ENCODE data around the gene ADAT3.

Gene ADAT3

GRCh38 chr19:1943661-1944087 lies 38.5 kb downstream of the ADAT3 start:
- DNase-seq = no peak

GRCh38 chr19:1944088-1944915 lies 39.1 kb downstream of the ADAT3 start:
- peak; percentile 73 for DNase-seq

GRCh38 chr19:1944916-1945561 lies 39.8 kb downstream of the ADAT3 start:
- DNase-seq = no peak

DNA sequence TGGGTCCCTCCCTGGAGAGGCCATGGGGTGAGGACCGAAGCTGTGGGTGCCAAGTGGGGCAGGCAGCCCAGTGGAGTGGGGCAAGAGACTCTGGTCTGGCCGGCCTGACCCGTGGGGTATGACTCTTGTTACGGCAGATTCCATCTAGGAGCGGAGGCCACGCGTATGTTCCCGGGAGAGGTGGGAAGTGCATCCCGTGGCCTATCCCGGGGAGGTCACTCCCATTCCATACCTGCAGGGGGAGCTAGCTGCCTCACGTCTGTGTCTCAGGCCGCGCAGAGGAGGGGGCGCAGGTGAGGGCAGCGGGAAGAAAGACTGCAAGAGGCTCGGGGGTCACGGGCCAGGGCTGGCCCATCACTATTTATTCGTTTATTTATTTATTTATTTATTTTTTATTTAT lies 40.7 kb downstream of the ADAT3 start:
- DNase-seq = no peak

GRCh38 chr19:1947651-1948209 lies 42.5 kb downstream of the ADAT3 start:
- no peak for DNase-seq

GRCh38 chr19:1949304-1950101 lies 44.3 kb downstream of the ADAT3 start:
- no peak for DNase-seq

DNA sequence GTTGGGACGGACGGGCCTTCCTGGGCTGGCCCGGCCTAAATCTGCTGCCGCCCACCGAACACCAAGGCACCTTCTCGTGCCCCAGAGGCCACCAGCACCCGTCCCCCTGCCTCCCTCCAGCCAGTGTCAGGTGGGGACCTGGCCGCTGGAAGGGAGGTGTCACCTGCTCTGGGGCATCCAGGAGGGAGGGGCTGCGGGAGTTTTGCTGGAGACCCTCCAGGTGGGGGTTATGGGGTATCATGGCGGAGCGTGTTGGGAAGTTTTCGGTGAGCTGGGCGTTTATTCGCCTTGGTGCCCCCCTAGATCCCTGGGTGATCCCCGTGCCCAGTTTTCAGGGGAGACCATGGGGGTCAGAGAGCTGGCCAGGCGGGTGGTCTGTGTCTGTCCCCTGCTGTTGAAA lies 45.4 kb downstream of the ADAT3 start:
- DNase-seq = no peak

GRCh38 chr19:1952635-1953034 lies 47.4 kb downstream of the ADAT3 start:
- no peak for DNase-seq

DNA sequence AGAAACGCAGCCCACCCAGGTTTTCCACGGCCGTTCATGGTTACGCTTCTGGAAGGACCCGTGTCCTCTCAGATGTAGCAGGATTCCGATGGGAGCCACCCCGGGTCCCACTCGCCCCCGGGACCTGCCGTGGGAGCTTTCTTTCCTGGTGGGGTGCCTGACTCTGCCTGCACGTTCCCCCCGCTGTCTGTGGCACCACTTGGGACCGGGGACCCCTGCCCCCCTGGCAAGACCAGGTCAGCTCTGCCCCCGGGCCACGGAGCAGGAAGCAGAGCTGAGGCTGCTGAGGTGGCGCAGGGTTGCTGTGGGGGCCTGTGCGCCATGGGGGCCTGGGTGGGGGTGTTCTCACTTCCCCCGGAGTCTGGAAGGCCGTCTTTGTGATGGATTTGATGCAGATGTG lies 47.8 kb downstream of the ADAT3 start:
- no peak for DNase-seq

GRCh38 chr19:1953441-1954094 lies 48.4 kb downstream of the ADAT3 start:
- no peak for DNase-seq

- no peak for DNase-seq
Measured at GRCh38 chr19:1954532-1954933, 49.3 kb downstream of the ADAT3 start.

DNA sequence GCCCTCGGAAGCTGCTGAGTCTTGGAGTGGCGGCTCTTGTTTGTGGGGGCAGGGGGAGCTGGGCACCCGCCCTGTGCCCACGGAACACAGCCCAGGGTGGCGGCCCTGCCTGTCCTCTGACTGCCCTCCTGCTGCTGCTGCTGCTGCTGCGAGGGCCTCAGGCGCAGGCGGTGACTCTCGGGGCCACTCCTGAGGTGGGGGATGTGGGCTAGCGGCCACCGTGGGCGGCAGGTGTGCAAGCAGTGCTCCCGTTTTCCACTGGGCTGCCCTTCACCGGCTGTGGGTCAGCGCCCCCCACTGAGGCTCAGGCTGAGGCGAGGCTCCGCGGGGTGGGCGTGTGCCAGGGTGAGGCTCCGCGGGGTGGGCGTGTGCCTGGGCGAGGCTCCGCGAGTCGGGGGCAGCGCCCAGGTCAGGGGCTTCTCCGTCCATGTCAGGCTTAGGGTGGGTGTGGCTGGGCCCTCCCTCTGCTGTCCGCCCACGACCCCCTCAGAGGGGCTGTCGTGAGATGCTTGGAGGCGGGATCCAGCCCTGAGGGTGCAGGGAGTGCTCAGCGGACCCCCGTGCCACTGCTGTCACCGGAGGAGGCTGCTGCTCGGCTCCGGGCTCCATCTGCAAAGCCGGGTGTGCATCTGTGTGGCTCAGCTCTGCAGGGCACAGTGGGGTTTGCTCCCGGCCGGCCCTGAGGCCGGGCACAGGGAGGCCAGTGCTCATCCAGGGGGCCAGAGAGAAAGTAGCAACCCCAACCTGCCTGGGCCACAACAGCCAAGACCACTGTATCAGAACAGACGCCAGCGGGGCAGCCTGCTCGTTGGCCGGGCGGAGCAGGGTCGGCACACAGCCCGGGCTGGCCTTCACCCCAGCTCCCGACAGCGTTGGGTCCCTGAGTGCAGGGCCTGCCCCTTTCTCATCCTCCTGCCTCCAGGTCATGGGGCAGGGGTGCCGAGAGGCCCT lies 50.2 kb downstream of the ADAT3 start:
- no peak for DNase-seq

DNA sequence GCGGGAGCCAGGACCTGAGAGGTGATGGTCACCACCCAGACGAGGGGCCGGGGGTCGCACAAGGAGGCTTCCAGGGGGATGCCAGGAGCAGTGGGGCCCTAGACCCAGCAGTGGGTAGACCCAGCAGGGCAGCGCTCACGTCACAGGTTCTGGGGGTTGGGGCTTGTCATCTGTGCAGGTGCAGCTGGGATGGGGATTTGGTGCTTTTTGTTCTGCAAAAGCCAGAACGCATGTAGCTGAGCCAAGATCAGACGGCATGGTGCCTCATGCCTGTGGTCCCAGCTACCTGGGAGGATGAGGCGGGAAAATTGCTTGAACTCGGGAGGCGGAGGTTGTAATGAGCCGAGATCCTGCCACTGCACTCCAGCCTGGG lies 50.9 kb downstream of the ADAT3 start:
- no peak for DNase-seq

DNA sequence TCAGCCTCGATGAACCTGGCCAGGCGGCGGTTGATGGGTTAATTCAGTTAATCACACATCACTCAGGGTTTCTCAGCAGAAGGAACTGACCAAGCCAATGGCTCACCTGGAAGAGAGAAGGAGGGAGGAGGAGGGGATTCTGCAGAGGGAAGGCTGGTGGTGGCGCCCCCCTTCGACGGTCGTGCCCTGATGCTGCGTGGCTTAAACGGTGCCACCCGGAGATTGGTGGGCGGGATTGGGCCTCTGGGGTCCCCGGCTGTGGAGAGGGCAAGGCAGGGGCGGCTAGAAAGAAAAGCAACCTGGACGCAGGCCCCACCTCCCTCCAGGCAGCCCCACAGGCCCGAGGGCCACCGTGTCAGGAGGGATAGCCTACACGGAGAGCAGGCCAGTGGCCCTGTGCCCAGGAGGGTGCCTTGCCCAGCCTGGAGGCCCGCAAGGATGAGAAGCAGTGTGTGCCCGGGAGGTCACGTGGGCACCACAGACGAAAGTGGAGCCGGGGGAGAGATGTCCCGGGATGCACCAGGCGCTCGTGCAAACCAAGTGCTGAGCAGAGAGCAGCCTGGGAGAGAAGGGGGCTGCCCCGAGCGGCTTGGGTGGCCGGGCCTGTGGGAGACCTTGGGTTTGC lies 51.8 kb downstream of the ADAT3 start:
- DNase-seq = no peak

- no peak for DNase-seq
Measured at GRCh38 chr19:1957562-1958248, 52.5 kb downstream of the ADAT3 start.

DNA sequence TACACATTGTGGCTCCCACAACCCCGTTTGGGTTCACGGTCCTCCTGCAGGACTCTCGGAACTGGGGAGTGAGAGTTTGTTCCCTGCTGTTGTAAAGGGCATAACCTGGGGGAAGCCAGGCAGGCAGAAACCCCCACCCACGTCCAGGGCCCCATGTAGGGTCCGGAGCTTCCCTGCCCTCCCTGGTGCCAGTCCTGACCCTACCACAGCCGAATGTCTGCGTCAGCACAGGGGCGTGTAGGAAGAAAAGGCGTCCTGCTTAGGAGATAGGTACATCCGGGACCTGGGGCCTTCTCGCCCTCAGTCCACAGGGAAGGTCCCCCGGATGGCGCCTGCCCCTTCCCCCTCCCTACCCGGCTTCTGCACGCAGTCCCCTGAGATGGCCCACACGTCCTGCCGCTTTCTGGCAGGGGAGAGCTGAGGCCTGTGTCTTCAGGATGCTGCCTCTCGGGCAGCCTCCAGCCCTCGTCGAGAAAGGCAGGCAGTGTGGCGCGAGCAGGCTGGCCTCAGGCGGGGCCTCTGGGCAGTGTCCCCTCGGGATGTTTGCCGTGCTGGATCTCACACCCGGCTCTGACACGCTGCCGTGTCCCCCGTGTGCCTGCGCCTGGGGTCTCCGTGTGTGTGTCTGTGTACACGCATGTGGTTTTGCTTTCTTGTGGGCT lies 54.9 kb downstream of the ADAT3 start:
- no peak for DNase-seq

DNA sequence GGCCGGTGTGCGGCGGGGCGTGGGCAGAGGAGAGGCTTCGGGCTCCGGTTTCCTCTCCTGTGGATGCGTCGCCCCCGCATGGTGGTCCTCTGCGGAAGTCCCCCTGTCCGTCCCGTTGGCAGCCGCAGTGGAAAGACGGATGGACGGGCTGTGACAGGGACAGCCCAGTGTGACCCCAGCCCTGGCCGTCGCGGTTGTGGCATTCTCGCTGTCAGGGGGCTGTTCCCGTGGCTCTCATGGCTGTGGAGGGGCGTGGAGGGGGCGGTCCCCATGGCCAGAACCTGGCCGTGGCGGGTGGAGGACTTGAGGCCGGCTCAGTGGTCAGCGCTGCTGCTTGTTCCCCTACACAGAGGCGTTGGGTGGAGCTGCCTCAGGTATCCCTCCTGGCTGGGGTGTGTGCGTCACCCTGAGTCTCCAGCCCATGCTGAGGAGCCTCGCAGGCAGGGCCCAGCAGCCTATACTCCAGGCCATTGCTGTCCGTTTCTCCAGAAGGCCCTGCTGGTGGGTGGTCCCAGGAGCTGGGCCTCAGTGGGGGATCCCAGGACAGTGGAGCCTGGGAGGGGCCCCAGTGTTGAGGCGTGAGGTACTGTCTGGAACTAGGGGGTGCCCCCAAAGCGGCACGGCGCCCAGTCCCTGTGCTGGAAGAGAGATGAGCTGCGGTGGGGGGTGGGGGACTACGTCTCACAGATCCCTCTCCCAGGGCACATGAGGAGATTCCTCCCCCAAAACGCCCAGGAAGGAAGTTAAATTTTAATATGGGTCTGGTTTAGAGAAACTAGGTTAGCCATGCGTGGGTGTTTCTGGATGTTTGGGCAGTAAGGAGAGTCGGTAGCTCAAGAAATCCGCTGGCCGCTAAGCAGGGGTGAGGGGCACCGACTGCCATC lies 56.0 kb downstream of the ADAT3 start:
- DNase-seq = no peak

DNA sequence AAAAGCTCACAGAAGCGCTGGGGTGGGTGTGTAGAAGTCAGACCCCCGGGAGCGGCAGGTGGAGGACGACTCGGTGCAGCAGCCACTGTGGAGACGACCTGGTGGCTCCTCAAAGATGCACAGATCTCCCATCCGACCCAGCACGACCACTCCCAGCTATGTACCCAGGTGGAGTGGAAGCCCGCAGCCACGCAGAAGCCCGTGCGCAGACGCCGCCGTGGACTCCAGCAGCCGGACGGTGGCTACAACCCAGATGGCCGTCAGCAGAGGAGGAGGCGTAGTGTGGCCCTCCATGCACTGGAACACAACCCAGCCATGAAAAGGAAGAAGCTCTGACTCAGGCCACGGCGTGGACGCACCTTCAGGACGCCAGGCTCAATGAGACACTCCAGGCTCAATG lies 57.5 kb downstream of the ADAT3 start:
- no peak for DNase-seq
